Left colon (tissue), 2 donors: Measurements from ENCODE around the gene C1orf115. TPM values are rescaled to one million over a fixed set of nuclear protein-coding genes. Genes with fewer than 3 reads are reported as not detected.

Experiments used
- ATAC-seq: fragments of 200-7000 bp; cut with Tn5 transposase; one replicate; pipeline ENCODE4 v1.9.1; 2020; ENCODE audit warnings: mild to moderate bottlenecking, moderate library complexity
- DNase-seq, 2 donors: peaks; one replicate each; pipeline ENCODE4 v3.0.0-alpha.2; 2020
- intact Hi-C, 2 donors: fragments of 100-400 bp; cut with DNase I in 1 of 2; cut with micrococcal nuclease in 1 of 2; formaldehyde crosslinking; loops; one replicate each; pipeline versions ENCODE4 v1.11.2 to v1.14.0; 2022; cut with DNase I, micrococcal nuclease
- total RNA-seq, 2 donors: library from RNA; stranded (reverse); fragmentation: NEBNext Ultra II Directional; extraction: Animal tissue kit (Norgen Biotek cat#: 25700); gene quantifications; one replicate each; pipeline ENCODE4 v1.2.1, GENCODE V29; 2021
- donor health status: DM: no; HTN: no; CAD: no.
- donor health status: DM: yes; HTN: yes; CAD: no.

Gene C1orf115
- total RNA-seq, 2 donors from 2014 or later, result 65.8 to 91.6 TPM

DNA sequence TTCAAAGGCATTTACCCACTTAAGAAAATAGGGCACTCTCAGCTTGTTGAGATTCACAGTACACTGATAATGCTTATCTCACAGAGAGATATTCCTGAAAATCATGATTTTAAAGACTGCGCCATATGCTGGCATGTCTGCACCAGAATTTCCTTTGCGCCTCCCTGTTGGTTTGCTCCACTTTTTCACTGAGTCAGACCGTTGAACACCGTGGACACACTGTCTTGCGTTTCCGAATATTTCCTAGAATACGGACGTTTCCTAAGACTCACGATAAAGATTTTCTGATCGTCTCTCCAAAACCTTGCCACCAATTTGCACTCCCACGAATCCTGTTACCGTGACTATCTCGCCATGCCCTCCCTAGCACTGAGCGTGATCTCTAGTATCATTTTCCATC, 497 bp upstream of the C1orf115 start:
- DNase-seq, result no peak
- ATAC-seq, result no peak
- intact Hi-C loops, result loop anchor here in 1 of 2 donors (5.0 to 10.0 kb wide), 2 partner anchors 45 to 88 kb away; no protein-coding TSS in a partner anchor

DNA sequence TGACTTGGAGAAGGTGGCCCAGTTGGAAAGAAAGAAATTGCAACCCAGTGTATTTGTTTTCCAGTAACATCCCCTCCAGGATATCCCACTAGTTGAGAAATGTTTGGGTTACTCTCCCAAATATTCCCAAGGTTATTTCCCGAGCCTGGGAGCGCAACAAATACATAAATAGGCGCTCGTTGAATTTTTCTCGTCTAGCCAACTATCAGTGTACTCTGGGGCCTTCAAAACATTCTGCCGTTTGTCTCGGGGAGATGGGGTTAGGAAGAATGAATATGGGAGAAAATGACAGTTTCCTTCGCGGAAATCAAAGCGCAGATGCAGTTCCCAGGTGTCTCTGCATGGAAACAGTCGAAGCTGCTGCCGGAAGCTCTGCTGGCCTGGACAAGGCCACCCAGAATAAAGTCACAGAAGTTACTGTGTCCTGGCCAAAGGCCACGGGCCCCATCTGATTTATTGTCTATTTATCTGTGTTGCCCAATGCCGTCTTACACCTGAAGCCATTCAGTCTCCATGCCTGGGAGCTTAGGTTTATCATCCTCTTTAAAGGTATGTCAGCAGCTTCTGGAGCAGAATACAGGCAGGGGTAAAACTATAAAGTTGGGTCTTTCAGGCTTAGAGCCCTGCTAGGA, 1.0 kb downstream of the C1orf115 start:
- peak; percentile 60 for ATAC-seq
- DNase-seq, result peak; percentile 42 to 46
- intact Hi-C loops, result loop anchor here in 1 of 2 donors (5.0 kb wide), 1 partner anchor 86 kb away; no protein-coding TSS in a partner anchor

DNA sequence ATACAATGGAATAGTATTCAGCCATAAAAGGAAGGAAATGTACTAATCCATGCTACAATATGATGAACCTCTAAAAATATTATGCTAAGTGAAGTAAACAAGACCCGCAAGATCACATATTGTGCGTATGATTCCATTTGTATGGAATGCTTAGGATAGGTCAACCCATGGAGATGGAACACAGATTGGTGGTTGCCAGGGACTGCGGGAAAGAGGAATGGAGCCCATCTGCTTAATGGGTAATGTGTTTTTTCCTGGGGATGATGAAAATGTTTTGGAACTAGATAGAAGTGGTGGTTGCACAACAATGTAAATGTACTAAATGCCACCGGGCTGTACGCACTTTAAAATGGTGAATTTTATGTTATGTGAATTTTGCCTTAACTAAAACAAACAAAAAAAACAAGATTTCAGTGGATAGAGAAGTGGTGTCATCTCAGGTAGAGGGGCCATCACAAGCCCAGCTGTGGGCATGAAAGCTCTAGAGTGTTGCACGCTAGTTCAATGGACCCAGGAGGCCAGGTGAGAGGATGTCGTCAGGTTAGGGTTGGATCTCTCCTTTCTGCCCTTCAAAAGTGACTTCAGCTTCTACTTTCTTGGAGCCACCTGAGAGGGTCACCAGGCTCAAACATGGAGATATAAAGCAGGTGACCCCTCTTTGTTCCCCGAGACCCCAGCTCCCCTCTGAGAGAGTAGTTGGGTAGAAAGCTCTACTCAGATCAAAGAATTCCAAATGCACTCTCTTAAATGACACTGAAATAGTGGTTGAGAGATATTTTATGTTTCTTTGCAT, 2.5 kb downstream of the C1orf115 start:
- no peak for DNase-seq
- intact Hi-C loops, result loop anchor here in 1 of 2 donors (5.0 kb wide), 1 partner anchor 85 kb away; no protein-coding TSS in a partner anchor
- ATAC-seq, result no peak

DNA sequence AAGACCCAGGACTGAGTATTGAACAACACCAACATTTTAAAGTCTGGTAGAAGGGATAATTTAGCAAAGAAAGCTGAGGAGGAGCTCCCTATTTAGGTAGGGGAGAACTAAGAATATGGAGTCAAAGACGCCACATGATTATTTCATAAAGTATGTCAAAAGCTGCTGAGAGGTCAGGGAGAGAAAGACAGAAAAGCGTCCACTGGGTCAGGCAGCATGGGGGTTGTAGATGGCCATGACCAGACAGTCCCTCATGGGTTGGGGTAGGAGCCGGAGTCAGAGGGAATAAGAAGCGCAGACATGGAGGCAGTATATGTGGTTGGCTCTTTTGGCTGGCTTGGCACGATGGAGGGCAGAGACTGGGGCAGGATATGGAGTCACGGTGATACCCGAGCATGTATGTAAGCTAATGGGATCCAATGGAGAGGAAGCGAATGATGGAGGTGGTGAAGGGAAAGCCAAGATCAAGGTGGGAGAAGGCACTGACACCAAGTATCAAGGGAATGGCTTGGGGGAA, 4.8 kb downstream of the C1orf115 start:
- intact Hi-C loops, result loop anchor here in 1 of 2 donors (5.0 kb wide), 1 partner anchor 82 kb away; no protein-coding TSS in a partner anchor
- DNase-seq, result no peak
- ATAC-seq, result no peak

DNA sequence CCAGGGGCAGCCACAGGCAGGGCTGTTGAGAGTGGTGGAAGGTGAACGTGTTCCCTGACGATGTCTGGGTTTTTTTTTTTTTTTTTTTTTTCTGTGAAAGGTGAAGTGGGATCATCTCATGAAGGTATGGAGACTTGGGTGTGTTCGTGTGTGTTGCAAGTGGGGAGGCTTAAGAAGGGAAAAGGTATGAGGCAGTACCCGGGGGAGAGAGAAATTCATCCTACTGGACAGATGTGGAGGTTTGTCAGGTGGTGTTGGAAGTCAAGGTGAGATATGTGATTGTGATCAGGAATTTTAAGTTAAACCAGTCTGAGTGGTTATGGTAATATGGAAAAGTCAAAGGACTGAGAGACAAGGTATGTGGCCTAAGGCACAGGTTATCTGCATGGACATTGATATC, 5.3 kb downstream of the C1orf115 start:
- DNase-seq (no peak), ATAC-seq (no peak)
- intact Hi-C loops, result no loop called here

DNA sequence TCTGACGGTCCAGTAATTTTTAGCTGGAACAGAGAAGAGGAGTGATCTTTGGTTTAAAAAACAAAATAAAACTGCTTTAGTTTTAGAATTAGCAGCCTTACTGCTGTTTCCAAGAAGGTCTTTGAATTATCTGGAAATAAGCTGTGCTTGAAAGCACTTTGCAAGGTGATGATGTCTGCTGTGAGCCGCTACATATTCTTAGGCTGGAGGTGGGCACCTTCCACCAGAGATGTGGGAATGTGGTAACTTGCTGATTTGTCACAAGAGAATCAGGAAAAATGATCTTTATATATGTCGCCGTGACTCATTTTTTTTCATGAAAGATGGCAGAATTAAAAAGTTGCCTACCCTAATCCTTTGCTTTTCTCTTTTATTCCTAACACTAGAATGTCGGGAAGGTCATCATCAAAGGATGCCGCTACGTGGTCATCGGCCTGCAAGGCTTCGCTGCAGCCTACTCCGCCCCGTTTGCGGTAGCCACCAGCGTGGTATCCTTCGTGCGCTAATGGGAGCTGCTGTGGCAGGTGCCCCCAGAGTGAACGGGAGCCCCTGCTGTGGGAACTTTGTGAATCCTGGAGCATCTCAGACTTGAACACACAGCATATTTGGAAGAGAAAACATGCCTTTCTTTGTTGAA, 6.2 kb downstream of the C1orf115 start:
- intact Hi-C loops, result no loop called here
- no peak for ATAC-seq
- no peak for DNase-seq

DNA sequence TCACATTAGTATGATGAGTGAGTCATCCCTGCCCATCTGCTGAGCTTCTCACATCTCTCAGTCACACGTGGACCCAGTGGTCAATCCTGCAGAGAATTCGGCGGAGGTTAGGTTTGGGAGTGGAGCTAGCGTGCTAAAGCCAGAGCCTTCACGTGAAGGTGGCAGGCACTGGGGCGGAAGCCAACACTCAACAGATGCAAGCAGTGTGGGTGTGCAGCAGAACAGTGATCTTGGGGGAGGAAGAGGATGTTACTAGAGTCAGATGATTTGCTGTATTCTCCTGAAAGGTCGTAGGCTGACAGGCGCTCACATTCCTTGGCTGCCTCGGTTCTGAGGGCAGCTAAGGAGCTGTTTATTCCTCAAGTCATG, 6.7 kb downstream of the C1orf115 start:
- DNase-seq, result no peak
- intact Hi-C loops, result no loop called here
- ATAC-seq, result no peak

DNA sequence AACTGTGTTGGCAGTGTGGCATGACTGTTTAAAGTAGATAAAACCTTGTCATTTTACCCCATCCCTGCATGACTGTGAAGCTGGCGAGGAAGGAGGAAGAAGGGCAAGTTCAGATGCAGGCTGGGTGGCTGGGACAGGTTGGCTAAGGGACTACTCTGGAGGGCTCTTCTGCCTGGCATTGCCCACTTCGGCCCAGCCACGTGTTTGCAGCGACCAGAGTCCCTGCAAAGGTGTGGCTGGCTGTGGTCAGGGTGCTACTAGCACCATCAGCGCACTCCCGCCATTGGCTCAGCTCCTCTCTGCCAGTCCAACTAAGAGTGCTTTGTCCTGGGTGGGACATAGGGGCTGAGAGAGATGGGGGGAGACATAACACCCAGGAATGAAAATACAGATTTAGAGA, 7.2 kb downstream of the C1orf115 start:
- no peak for DNase-seq
- intact Hi-C loops, result no loop called here
- ATAC-seq, result no peak

DNA sequence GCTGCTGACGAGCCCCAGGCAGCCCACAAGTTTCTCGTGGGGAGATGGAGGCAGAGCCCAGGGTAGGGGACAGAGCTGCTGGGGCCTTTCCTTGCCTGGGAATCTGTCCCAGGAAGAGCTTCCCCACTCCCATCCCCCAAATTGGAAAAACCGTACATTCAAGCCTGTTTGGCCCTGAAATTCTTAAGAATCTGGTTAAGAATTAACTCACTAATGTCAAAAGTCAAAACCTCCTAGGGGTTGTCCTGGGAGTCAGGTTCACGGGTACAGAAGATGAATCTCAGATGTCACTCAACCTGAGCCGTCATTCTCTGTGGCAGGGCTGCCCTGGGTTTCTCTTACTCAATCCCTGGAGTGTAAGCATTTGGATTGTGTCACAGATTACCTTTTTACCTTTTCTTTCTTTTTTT, 8.4 kb downstream of the C1orf115 start:
- intact Hi-C loops, result no loop called here
- no peak for DNase-seq
- no peak for ATAC-seq

DNA sequence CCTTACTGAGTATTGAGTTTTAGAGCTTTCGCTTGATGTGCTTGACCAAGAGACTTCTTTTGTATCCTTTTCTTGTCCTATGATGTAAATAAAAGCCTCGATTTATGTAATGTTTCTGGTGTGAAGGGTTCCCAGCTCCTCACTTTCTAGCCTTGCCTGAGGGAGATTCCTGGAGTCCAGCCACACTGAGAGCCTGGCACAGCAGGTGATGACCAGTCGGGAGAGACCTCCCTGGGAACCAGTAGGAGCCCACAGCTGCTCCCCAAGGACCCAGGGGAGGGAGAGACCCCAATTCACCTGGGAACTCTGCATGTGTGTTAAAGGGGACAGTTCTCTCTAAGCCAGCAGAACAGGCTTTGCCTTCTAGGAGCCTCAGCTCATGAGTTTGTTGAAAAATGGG, 8.9 kb downstream of the C1orf115 start:
- DNase-seq (no peak), ATAC-seq (no peak)
- intact Hi-C loops, result no loop called here

DNA sequence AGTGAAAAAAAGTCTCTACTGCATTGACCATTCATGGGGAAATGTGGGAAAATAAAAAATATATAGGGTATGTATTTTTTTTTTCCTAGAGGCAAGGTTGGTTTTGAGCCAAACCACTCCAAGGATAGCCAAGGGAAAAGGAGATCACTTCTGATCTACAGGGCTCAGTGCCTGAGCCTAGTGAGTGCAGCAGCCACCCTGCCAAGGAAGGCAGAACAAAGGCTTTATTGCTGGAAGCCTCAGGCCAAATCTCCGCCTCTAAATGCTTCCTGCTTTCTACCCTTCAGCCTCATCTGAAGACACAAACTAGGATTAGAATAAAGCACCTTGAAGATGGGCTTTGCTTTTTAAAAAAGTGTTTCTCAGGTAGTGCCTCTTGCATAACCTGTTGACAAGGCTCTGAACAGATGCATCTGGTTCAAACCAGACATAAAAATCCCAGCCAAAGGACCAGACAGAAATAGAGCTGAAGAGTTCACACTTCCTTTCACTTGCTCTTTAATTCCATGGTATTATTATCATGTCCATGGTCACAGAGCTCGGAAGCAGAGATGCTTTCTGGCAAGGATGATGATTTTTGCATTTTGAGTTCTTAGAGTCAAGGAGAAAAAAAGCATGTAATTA, 10.5 kb downstream of the C1orf115 start:
- DNase-seq (no peak), ATAC-seq (peak; percentile 78)
- intact Hi-C loops, result no loop called here

DNA sequence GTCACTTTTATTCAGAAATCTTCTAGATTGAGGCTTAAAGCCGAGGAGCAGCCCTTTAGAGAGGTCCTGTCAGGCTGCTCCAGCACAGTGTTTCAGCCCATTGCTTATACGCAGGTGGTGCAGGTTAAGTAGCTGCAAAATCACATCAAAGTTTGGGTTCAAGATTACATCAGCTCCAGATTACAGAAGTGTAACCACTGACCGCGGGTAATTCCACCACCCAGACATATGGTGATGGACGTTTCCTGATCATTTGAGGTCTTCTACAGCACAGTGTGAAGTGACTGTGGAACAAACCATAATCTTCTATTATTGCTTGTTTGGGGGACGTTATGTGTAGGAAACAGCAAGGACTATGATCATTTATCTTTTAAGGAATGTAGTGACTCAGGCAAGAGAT, 11.8 kb downstream of the C1orf115 start:
- intact Hi-C loops, result no loop called here
- ATAC-seq, result no peak
- DNase-seq, result no peak

DNA sequence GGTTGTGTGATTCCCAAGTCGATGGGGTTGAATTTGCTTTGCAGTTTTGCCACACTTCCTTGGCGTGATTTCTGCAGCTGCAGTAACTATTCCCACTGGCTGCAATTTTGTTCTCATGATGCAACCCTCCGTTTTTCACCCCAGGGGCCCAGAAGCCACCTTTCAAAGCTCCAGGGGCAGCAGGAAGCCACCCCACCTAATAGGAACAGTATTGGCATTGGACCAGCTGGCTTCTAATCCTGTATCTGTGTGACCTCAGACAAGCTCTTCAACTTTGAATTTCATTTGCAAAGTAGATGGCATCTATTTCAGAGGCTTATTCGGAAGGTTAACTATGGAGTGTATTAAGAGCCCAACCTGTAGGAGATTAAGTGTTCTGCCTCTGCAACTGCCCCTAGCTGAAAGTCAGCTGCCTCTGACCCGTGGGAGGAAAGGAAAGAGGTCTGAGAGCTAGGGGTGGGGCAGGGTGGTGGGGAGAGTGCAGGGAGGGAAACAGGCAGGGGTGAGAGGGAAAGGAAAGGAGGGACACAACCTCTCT, 12.6 kb downstream of the C1orf115 start:
- intact Hi-C loops, result no loop called here
- DNase-seq, result no peak
- no peak for ATAC-seq

DNA sequence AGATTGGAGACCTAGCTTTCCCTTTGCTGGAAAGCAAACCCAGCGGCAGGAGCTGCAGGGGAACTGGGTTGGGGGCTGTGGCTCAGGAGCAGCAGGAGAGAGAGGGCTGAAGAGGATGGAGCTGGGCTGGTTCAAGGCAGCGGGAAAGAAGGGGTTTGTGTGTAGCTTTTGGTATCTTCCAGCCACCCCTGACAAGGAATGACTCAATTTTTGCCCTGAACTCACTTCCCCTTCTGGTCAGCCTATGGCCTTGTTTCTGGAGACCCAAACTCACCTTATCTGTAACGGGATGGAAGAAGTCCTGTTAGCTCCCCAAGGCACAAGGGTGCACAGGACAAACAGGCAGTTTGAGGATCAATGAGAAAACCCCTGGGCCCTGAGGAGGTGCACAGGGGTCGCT, 13.1 kb downstream of the C1orf115 start:
- no peak for ATAC-seq
- intact Hi-C loops, result no loop called here
- no peak for DNase-seq

DNA sequence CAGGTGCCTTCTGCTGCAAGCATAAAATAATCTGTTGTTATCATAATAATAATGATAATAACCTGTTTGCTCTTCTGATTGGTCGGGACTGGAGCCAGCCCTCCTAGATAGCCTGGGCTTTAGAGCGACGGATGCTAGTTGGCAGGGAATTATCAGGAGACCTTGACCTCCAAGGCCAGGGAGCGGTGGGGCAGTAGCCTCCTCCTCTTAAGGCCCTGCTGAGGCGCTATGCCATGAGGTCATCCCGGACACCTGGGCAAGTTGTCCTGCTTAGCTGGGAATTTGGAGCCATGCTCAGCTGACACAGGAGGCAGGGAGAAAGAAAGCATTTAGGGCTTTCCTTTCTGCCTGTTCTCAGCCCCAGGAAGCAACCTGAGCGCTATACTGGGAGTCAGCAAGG, 15.6 kb downstream of the C1orf115 start:
- DNase-seq (no peak), ATAC-seq (no peak)
- intact Hi-C loops, result no loop called here

DNA sequence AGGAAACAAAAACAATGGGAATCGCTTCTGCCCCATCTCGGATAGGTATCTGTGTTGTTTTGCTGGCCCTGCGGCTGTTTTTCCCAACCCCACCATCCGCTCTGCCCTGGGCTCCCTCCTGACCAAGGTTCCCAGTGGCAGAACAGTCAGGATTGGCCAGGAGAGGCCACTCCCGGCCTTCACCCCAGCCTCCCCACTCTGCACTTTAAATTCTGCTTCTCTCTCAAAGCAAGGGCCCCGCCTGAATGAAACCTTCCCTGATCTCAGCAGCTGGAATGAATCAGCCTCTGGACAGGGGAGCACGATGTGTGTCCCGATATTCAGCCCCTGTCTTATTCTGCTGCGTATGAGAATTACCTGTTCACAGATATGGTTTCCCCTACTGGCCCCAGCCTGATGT, 16.3 kb downstream of the C1orf115 start:
- ATAC-seq, result no peak
- no peak for DNase-seq

DNA sequence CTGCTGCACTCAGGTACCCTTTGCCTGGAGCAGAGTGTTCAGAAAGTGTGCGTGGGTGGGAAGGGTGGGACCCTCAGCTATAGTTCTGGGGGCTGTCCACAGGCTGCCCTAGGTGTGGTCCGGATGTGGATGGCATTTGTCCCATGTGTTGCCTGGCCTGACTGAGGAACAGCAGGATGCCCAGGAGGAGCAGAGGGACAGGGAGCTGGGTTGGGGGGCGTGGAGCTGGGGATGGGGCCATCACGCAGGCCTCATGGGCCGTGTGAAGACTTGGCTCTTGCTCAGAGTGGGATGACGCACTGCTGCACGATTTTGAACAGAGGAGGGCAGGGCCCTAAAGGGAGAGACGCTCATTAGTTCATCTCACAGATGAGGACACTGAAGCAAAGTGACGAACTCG, 17.0 kb downstream of the C1orf115 start:
- DNase-seq (no peak), ATAC-seq (no peak)
- intact Hi-C loops, result no loop called here

More for the DNA sequence above, 16.3 kb downstream of the C1orf115 start:
- intact Hi-C loops, result no loop called here

DNA sequence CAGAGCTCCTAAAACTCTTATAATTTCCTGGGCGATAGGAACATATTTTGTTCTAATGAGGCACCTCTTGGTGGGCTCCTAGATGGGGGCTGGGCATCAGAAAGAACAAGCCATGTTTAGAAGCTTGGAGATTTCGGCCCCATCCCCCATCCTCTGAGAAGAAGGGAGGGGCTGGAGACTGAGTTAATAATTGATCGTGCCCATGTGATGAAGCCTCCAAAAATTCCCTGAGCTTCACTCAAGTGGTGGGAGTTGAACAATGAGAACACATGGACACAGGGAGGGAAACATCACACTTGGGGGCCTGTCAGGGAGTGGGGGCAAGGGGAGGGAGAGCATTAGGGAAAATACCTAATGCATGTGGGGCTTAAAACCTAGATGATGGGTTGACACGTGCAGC, 18.1 kb downstream of the C1orf115 start:
- DNase-seq (no peak), ATAC-seq (no peak)
- intact Hi-C loops, result no loop called here
